ENCODE measurements around the gene BRMS1. TPM values are rescaled to one million over a fixed set of nuclear protein-coding genes. Genes with fewer than 3 reads are reported as not detected.

The BRMS1 gene
- total RNA-seq, 2 donors from 2014 or later = 19.2 to 33.3 TPM

DNA sequence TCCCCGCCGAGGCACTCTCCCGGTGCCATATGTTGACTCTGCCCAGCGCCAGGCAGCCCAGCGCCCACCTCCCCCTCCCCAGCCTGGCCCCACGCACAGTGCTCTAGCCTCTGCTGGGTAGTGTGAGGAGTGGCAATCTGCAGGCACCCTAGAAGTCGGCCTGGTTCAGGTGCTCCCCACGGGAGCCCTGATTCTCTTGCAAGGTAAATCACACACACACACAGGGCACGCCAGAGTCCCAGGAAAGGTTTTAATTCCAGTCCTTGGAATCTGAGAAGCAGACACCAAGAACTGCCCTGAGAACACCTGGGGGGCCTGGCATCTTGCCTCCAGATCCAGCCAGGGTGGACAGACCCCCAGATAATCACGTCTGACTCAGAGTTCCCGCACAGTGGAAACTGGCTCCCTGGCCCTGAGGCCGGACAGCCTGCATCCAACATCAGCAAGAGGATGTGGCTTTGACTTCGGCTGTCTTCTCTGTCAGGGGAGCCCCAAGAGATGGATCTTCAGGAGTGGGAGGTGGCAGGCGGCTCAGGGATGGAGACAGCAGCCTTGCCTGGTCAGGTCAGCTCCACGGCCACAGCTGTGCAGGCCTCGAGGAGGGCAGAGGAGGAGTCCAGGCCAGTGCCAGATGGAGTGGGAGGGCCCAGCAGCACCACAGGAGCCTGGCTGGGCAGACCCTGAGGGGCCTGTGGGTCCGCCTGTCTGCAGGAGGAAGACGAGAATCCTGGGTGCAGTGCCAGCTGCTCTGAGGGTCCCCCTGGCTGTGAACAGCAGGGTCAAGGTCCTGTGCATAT is 7.6 kb downstream of the BRMS1 start:
- no peak for DNase-seq (ENCODE audit: low spot score)
- Histone ChIP-seq H3K36me3 (peaks cover 35% of the 10 kb centered on the region), H3K4me3 (no peak overlapping the region), H3K27ac (no peak overlapping the region), H3K9me3 (no peaks in the 10 kb centered on the region), H3K4me1 (peaks cover 0 to 24% of the 10 kb centered on the region in 2 donors), H3K27me3 (no peaks in the 10 kb centered on the region)
- TF ChIP-seq, protein P1, sequence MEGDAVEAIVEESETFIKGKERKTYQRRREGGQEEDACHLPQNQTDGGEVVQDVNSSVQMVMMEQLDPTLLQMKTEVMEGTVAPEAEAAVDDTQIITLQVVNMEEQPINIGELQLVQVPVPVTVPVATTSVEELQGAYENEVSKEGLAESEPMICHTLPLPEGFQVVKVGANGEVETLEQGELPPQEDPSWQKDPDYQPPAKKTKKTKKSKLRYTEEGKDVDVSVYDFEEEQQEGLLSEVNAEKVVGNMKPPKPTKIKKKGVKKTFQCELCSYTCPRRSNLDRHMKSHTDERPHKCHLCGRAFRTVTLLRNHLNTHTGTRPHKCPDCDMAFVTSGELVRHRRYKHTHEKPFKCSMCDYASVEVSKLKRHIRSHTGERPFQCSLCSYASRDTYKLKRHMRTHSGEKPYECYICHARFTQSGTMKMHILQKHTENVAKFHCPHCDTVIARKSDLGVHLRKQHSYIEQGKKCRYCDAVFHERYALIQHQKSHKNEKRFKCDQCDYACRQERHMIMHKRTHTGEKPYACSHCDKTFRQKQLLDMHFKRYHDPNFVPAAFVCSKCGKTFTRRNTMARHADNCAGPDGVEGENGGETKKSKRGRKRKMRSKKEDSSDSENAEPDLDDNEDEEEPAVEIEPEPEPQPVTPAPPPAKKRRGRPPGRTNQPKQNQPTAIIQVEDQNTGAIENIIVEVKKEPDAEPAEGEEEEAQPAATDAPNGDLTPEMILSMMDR (IDR thresholded peaks at IDR 0.05) = no peak

DNA sequence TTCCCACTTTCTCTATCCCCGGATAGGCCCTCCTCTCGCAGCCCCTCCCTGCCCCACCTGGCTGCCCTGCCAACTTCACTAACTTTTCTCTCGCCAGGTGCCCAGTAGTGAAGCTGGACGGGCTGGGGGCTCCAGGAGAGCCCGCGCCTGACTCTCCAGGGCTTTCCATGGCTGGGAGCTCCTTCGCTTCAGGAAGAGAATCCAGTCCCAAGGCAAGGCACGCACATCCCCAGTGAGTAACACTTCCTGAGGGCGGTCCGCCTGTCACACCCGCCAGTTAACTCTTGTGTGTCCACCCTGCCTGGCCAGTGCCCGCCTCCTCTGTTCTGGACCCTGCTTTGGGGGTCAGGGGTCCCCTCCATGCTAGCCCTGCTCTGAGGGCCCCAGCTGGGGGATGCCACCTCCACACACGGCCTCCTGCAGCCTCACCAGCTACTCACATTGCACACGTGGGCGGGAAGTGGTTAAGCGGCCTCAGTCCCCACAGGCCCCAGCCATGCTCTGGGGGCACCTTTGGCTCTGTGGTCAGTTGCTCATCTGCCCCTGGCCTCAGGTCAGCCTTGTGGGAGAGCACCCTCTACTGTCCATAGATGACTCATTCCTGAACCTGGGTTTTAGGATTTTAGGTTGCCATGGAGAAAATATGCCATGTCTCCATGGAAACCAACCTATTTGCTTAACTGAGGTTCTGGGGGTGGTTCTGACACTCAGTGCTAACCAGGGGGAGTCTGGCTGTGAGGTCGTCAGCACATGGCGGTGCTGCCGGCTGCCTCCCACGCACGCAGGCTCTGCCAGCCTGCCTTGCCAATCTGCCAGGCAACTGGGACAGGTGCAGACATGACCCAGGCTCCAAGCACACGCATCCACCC is 8.4 kb downstream of the BRMS1 start, which contains the start of gene RIN1:
Gene RIN1 (minus strand): TSS at position 201 of the 869 bp plus-strand sequence. CDS start 32 bp downstream, at position 169.
- peak; percentile 87 for DNase-seq (ENCODE audit: low spot score)
- Histone ChIP-seq H3K36me3 (peaks cover 31% of the 10 kb centered on the region), H3K4me3 (peak within 1 kb of the TSS; percentile 38 to 61), H3K9me3 (no peaks in the 10 kb centered on the region), H3K4me1 (peaks cover 0 to 24% of the 10 kb centered on the region in 2 donors), H3K27me3 (no peaks in the 10 kb centered on the region), H3K27ac (peak within 1 kb of the TSS; percentile 55 to 65)
- TF ChIP-seq, protein P1 (IDR thresholded peaks at IDR 0.05) = peak in 1 of 2 donors; percentile 57

DNA sequence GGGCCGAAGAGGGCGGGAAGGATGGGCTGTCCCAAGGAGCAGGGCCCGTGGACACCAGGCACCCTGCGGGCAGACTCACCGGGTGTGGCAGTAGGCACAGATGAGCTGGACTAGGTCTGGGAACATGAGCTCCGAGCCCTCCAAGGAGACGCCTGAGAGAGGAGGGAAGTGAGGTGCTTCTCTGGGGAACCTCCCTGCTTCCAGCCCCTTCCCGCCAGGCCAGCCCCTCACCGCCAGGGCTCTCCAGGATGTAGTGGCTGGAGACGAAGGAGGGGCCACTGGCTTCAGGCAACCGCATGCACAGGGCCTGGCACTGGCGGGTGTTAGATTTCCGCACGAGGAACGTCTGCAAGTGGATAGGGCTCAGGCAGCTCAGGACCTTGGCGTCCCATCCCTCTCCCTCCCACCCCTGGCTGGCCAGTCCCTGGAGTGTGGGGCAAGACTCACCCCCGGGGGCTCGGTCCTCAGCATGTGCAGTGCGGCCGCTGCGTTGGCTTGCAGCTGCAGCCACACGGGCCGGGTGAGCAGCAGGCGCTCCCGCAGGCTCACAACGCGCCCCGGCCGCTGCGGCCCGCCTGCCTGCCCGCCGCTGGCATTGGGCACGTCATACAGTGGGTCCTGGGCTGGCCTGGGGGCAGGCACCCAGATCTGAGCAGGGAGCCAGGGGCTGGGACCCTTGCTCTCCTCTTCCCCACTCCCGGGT is 9.2 kb downstream of the BRMS1 start:
- Histone ChIP-seq H3K4me3 (peak overlapping the region; percentile 38 to 61), H3K9me3 (no peaks in the 10 kb centered on the region), H3K27me3 (no peaks in the 10 kb centered on the region), H3K27ac (peak overlapping the region; percentile 55 to 65), H3K4me1 (peaks cover 0 to 24% of the 10 kb centered on the region in 2 donors), H3K36me3 (peaks cover 23% of the 10 kb centered on the region)
- TF ChIP-seq, protein P1 (IDR thresholded peaks at IDR 0.05) = no peak
- DNase-seq (ENCODE audit: low spot score) = no peak

DNA sequence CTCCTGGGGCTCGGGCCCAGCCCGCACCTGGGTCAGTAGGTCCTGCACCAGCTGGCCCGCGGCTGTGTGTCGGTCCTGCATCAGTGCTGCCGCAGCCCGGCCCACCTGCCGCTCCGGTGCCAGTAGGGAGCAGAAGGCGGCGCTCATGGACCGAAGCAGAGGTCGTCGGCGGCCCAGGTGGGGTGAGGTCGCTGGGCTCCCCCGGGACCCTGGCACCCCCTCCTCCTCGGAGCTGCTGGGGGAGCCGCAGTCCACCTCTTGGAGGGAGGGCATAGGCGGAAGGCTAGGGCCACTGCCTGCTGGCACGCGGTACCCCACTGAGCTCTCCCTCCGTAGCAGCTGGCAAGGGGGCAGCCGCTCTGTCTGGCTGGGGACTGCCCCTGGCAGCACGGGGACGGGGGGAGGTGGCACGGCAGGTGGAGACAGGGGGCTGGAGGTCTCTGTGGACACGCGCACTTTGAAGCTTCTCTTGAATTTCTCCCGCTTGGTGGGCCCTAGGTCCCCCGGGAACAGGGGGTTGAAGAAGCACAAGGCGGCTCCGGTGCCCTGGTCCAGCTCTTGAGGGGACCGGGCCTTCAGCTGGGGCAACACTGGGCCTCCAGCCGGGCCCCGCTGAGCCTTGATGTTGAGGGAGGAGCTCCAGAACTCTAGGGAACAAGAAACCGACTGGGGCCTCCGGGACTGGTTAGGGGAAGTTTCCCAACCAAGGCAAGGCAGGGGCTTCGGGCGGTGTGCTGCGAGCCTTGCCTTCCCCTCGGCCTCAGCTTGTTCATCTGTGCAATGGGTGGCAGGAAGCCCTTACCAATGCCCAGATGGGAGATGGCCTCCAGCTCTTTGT is 10.1 kb downstream of the BRMS1 start:
- TF ChIP-seq, protein P1 (IDR thresholded peaks at IDR 0.05) = no peak
- H3K4me3 ChIP-seq = peak overlapping the region; percentile 38 to 61
- H3K27ac ChIP-seq = no peak overlapping the region

More for the DNA sequence above, 10.1 kb downstream of the BRMS1 start:
- H3K27me3 ChIP-seq = no peaks in the 10 kb centered on the region
- peaks cover 15% of the 10 kb centered on the region for H3K36me3 ChIP-seq
- no peaks in the 10 kb centered on the region for H3K9me3 ChIP-seq
- H3K4me1 ChIP-seq = peaks cover 0 to 24% of the 10 kb centered on the region in 2 donors
- no peak for DNase-seq (ENCODE audit: low spot score)
